GM21737 (cell line): ENCODE measurements around the gene WSCD2.

Source experiments
- ATAC-seq: cut with Tn5 transposase; IDR thresholded peaks from one replicate; pipeline ENCODE4 v1.9.1; 2021; ENCODE audit warnings: mild to moderate bottlenecking, moderate library complexity; ENCODE audit not compliant: unreplicated experiment

The WSCD2 gene

DNA sequence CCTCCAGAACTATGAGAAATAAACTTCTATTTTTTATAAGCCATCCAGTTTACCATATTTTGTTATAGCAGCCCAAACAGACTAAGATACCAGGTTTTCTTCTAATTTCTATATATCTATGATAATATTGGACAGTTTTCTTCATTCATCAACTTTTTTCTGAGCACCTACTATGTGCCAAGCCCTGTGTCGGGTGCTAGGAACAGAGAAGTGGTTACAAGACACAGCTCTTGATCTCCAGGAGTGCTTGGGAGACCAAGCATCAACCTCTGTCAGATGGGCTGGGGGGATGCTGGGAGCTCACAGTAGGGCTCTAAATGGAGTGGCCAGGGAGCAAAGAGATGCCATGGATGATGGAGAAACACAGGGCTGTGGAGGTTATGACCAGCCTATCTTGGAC lies 2.9 kb upstream of the WSCD2 start:
- no peak for ATAC-seq

DNA sequence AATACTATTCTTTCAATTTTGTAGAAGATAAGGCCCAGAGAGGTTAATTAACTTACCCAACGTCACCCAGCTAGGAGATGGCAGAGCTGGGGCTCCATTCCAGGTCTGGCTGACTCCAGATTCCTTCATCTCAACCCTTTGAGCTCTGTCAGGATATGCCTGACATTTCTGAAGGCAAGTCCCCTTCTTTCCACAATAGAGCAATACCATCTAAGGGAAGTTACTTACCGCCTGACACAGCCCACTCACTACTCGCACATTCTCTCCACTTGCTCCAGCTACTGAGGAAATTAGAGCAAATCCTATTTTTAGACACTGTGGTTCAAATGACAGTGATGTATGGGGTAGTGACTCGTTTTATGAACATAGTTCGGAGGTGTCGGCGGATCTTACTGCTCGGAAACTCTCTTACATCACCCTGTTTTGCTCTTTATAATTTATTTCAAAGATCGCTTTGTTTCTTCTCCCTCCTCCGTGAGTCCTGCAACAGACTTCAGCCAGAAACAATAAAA lies 2.0 kb upstream of the WSCD2 start:
- no peak for ATAC-seq

DNA sequence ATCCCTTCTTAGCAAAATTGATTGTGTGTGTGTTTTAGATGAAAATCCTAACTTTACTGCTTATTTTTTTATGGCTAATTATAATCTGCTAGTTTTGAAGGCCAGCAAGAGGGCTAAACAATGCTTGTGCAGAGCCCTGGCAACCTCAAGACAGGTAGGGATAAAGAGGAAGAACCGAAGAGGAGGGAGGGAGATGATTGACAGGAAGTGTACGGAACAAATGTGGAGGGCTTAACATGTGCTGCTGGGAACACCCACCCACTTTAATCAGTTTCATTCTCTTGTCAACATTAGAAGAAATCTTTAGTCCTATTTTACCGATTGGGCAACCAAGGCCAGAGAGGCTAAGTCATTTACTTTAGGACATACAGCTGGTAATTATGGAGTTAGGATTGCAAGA lies 1.4 kb upstream of the WSCD2 start:
- ATAC-seq = no peak

DNA sequence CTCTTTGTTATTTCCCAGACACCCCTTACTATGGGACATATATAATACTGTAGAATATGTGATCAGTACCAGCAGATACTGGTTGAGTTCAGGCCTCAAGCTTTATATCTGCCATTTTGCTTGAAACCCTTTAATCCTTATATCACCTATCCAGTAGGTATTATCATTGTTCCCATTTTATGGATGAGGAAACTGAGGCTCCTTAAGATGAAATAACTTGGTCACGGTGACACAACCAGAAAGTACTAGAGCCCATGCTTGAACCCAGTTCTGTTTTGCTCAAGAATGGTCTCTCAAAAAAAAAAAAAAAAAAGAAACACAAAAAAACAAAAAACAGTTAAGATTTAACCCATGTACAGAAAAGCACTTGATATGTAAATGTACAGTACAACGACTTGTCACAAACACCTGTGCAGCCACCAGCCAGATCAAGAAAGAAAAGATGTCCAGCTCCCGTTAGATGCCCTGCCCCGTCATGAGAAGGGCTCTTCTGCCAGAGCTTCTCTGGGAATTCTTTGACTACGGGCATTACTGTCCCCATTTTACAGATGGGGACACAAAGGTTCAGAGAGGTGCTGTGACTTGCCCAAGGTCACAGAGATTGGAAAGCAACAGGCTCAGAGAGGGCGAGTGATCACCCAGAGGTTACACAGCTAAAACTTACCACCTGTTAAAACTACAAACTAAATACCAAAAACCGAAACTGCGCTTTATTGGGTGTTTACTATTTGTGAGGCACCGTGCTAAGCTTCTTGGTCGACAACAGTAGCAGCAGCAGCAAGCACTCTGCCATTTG lies 669 bp upstream of the WSCD2 start:
- ATAC-seq = no peak

DNA sequence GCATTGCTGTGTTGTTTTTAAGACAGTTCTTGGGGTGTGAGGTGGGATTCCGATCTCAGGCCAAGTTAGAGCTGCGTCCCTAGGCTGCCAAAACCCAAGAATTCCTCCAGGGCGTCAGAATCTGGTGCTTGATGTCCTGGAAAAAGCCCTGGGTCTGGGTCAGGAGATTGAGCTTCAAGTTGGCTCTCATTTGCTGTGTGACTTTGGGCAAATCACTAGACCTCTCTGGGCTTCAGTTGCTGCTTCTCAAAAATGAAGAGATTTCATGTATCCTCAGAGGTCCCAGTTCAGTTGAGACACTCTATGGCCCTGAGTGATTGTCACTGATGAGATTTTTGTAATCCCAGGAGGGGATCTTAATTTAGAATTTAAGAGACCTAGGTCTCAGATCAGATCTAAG lies 1.9 kb downstream of the WSCD2 start:
- ATAC-seq = no peak

DNA sequence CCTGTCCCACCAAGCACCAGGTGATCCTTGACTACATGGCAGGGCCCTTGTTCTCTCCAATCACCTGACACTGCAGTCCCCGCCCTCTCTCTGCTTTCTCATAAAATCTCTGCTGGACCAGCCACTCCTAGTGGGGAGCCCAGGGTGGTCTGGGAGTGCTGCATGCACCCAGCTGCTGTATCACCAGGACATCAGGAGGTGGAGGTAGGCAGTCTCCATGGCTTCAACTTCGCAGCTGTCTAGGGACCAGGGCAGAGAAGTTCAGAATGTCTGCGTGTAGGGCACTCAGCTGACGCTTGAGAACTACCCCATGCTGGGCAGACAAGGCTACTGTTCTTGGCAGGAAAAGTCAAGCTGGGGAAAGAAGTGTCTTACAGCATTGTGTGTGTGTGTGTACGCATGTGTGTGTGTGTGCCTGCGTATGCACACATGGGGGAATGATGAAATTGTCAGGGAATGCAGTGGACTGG lies 2.6 kb downstream of the WSCD2 start:
- no peak for ATAC-seq

DNA sequence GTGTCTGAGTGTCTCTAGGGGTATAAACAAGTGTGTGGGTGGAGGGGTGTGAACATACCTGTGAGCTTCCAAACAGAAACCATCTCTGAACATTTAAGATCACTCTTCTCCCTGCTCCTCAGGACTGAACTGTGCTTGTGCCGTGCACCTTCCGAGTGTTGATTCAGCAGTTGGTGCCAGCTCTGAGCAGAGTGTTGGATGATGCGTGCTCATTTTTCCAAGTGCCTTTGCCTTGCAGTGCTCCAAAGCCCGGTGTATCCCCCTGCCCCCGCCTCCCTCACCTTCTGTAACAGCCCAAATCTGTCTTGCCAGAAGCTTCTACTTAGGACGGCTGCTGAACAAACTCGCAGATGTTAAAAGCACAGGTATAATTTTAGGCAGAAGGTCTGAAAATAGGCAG lies 4.4 kb downstream of the WSCD2 start:
- ATAC-seq = no peak

DNA sequence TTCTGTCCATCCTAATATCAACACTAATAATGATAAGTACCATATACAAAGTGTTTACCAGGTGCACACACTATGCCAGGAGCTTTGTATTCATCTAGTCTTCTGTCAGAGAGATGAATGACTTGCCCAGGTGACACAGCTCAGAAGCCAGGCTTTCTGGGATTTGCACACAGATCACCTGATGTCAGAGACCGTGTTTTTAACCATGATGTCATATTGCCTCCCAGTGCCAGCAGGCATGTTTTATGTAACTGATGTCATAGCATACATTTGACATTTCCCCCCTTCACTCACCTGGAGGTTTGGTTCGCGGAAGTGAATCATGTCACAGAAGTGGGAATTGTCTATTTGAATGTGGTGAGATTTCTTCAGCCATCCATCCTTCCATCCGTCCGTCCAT lies 5.7 kb downstream of the WSCD2 start:
- no peak for ATAC-seq

DNA sequence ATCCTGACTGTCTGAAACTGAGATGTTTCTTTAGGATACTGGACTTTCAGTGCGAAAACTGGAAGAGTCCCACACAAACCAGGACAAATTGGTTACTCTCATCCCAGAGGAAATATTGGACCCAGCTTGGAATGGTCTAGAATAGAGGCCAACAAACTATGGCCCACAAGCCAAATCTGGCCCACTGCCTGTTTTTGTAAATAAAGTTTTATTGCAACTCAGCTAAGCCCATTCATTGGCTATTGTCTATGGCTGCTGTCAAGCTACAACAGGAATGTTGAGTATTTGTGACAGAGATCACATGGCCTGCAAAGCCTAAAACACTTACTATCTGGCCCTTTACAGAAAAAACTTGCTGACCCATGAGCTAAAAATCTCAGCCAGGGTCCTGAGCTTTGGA lies 6.5 kb downstream of the WSCD2 start:
- no peak for ATAC-seq

DNA sequence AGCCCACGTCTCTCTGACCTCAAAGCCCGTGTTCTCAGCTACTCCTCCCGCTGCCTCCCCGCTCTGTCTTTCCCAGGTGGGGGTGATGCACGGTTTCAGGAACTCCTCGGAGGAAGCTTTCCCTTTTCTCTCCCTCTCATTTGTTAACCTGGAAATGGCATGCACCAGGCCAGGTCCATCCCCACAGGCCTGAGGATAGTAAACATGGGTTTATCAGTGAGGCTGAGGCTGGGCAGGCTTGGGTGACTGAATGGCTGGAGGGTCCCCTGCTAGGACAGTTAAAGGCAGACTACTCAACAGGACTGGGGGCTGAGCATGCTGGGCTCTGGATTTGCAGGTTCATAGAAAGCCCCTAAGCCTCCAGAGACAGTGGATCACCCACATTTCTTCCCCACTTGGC lies 7.6 kb downstream of the WSCD2 start:
- no peak for ATAC-seq

DNA sequence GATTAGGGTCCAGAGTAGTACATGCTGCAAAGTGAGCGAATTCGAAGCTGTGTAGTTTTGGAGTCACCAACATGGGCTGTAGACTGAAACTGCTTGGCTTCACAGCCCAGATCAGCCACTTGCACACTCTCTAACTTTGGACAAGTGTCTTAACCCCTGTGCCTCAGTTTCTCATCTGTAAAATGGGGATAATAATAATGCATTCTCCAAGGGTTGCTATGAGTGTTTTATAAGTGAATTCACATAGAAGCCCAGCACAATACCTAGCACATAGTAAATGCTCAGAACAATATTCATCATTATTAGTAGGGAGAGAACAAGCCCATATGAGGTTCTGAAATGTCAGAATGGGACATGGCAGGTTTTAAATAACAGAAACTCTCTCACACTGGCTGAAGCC lies 10.4 kb downstream of the WSCD2 start:
- no peak for ATAC-seq

DNA sequence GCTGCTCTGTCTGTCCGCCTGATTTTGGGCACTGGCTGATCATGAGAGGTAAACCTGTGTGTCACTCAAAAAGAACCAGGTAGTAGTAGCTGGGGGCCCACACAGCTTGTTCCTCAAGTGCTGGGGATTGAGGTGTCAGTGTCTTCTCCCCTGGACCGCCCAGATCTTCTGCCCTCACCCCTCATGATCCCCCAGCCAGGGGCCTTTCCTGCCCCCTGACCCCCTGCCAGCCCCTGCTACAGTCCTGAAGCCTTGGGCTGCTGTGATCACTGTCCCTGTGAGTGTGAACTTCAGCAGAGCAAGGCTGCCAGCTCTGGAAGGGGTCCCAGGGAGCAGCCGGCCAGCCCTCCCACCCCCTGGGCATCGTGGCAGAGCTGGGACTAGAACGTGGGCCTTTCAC lies 11.4 kb downstream of the WSCD2 start:
- ATAC-seq = no peak

DNA sequence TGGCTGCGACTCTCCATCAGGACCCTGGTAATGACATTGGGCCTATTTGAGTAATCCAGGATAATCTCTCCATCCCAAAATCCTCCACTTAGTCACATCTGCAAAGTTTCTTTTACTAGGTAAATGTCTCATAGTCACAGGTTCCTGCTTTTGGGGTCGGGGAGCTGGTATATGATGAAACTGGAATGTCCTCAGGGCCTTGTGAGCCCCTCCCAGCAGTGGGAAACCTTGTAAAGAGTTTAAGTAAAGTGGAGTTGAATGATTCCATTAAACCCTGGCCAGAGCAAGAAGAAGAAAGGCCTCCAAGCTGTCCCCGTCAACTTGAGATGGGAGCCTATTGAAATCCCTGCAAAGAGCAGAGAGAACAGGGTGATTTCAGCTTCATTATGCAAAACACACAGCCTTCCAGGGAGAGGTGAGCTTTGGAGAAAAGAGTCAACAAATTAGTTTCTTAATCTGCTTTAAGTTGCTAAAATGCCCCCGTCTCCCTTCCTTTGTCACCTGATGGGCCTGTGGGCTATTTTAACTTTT lies 12.6 kb downstream of the WSCD2 start:
- ATAC-seq = no peak

DNA sequence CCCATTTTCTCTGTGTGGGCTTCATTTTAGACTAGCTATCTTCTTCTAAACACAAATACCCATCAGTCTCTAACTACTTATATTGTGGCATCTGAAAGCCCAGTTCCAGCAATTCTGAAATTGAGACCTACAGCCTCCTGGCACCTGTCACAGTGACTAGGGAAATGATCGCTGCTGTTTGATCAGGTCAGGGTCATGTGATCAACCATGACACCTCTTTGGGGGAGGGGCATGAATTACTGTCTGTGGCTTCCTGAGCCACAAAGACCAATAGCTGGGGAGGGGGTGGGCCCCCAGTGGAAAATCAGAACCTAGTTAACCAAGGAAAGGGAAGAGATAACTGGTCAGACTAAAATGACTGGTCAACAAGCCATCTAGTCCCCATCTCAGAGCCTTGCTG lies 14.1 kb downstream of the WSCD2 start:
- no peak for ATAC-seq

DNA sequence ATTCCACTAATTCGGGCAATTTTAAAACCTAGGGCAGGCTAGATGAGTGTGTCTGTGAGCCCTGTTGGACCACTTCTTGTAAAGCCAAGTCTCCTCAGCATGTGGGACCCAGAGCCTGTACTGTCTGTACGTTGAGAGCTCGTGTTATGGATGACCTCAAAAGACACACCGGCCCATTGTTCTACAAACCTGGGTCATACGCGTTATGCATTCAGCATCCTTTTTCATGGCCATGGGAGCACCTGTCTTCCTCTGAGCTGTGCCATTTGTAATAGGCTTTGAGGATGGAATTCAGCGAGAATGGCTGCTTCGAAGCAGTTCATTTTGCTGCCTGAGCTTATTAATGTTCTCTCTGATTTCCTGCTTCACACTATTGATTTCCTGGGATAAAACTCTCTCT lies 15.0 kb downstream of the WSCD2 start:
- ATAC-seq = no peak

DNA sequence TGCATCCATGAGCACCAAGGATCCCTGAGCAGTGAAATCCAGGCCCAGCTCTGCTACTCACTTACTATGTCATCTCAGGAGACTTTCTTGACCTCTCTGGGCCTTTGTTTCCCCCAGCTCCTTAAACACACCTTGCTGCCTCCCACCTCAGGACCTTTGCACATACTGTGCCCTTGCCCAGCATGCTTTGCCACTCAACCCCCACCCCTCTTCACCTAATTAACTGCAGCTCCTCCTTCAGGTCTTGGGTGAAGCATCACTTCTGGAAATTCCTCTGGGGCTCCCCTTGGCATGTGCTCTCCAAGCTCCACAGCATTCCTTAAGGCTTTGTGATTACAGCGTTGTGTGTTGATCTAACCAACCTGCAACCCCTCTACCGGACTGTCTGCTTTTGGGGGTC lies 15.9 kb downstream of the WSCD2 start:
- no peak for ATAC-seq

DNA sequence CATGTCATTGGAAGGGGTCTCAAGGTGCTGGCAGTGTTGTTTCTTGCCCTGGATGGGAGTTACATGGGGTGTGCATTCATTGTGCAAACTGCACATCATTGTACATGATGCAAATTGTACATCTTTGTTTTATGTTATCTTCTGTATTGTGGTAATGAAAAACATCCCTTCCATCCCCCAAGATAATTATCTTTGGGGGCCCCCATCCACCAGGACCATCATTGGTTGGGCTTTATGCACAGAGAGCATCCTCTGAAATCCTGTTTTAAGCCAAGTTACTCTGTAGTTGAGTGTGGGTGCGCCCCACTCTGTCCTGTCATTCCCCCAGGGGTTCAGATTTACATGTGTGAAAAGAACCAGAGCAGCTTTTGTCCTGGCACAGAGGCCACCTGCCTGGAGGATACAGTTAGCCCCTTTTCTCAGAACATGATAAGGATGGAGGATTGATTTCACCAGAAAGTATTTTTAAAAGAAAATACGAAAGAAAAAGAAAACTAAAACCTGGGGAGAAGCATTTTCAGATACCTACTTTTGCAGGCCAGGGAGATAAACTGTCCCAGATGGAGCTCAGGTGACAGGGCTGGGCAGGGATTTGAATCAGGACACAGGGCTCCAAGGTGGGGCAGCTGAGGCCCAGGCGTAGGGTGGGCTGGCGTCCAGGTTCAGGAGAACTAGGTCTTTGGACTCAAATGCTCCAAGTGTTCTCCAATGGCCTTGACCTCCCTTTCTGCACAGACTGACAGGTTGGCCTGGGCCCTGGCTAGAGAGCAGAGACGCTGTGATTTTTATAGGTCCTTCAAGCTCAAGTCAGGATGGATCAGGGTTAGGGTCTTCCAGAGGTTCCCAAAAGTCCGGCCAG lies 17.2 kb downstream of the WSCD2 start:
- no peak for ATAC-seq

DNA sequence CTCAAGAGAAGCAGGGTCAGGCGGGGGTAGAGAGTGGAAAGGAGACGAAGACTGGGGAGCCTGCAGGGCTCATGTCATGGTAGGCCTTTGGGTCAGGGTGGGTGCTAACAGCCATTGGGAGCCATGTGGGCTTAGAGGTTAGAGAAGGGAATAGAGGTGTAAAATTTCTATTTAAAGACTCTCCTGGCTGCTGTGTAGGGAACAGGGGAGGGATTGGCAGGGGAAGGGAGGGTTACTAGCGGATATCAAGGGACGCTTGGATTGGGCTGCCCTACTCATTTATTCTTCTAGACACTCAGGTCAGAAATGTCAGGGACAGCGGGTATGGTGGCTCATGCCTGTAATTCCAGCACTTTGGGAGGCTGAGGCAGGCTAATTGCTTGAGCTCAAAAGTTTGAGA lies 18.2 kb downstream of the WSCD2 start:
- no peak for ATAC-seq

DNA sequence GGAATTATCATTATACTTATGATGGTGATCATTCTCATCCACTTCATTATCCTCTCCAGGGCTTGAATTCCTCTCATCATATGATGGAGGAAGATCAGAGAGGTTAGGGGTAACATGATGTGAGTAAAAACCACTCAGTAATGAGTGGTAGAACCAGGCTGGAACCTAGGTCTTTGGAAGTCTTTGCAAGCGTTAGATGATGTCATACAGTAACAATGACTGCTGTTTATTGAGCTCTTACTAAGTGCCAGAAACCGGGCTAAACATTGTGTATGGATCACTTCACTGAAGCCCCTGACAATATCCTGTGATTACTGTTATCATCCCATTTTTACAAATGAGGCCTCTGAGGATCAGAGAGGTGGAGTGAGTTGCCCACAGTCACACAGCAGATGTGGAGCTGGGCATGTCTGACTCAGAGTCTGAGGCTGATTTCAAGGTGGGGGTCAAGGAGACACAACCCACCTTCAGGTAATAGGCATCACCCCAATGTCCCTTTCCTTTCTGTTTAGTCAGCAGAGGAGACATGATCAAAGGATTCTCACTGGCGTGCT lies 19.5 kb downstream of the WSCD2 start:
- no peak for ATAC-seq

DNA sequence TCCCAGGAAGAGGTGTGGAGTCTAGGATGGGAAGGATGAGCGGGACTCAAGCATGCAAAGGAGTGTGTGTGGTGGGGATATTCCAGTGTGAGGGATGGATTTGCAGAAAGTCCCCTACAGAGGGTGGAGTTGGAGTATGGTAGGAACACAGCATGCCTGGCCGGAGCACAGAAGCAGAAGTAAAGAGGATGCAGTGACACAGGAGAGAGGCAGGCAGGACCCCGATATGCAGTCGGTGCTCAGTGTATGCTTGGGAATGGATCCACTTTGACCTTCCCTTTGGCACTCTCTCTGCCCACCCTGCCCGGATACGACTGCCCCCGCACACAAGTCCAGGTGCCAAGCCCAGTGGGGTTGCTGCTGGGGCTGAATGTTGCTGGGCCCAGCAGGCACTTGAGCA lies 21.3 kb downstream of the WSCD2 start:
- ATAC-seq = no peak

DNA sequence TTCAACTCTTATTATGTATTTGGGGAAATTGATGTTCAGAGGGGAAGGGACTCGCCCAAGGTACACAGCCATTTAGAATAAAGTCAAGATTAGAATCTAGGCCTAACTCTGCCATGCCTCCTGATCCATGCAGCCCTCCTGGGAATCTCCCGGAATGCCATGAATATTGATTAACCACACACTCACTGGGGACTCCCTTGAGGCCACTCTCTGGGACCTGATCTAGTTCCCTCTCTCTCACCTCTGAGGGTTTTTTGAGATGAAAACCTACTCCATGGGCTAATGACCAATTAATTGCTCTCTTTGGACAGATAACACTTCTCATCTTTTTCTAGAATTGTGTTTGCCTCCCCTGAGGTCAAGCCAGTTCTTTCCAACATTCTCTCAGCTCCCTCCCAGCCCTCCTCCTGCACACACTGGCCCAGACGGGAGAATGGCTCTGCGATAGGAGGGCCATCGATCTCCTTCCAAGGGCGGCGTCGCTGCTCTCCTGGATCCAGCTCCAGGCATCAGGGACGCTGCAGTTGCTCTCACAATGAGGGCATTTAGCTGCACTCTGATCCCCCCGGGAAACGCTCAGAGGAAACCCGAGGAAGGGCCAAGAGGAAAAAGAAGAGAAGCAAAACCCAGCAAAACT lies 22.6 kb downstream of the WSCD2 start:
- ATAC-seq = no peak
